Measurements from ENCODE around the gene ABAT.

The ABAT gene

DNA sequence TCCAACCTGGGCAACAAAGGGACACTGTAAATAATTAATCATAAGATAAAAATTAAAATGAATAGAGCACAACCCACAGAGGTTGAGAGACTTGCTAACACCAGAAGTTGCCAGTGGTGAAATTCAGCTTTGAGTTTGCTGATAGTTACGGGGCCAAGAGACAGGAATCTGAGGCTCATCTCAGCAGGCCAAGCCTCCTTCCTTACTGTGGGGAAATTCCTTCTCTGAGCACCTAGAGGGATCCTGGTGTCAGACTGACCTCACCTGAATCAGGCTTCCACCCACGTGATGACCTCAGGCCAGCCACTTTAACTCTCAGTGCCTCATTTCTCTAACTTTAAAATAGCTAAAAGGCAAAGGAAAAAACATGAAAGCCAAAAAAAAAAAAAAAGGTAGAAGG lies 4.7 kb downstream of the ABAT start:
- H3K27ac ChIP-seq (ENCODE audit: low read depth, low read length) = no peak overlapping the region

GRCh38 chr16:8682551-8683259 lies 8.3 kb downstream of the ABAT start:
- Histone ChIP-seq H2AFZ (ENCODE audit: low read depth, low read length, severe bottlenecking) (no peak overlapping the region), H4K20me1 (ENCODE audit: low read depth, low read length) (no peaks in the 10 kb centered on the region), H3K79me2 (ENCODE audit: insufficient read depth, low read length) (no peaks in the 10 kb centered on the region), H3K27me3 (ENCODE audit: low read length) (peaks cover 3% of the 10 kb centered on the region; the same call in 1 of the 2 replicates), H3K9ac (ENCODE audit: low read length) (no peak overlapping the region), H3F3A (ENCODE audit: insufficient read depth) (no peaks in the 10 kb centered on the region), H3K36me3 (ENCODE audit: low read length) (no peaks in the 10 kb centered on the region), H3K4me3 (ENCODE audit: insufficient read depth, low read length, poor library complexity, severe bottlenecking) (no peak overlapping the region), H3K9me3 (ENCODE audit: insufficient read depth, low read length) (no peaks in the 10 kb centered on the region; the same call in 1 of the 2 replicates), H3K9me2 (replicated peaks; ENCODE audit: insufficient read depth, low read length) (no peaks in the 10 kb centered on the region), H3K27ac (ENCODE audit: low read depth, low read length) (no peak overlapping the region), H3K4me2 (ENCODE audit: low read depth, low read length, poor library complexity, severe bottlenecking) (no peak overlapping the region)
- TF ChIP-seq CTCF (IDR thresholded peaks at IDR 0.05; ENCODE audit: insufficient read depth, low read length, poor library complexity, severe bottlenecking) (no peak), EZH2phosphoT487 (conservative IDR thresholded peaks at IDR 0.05; ENCODE audit: low read length) (no peak)

More for the DNA sequence above, 4.7 kb downstream of the ABAT start:
- H4K20me1 ChIP-seq (ENCODE audit: low read depth, low read length) = no peaks in the 10 kb centered on the region
- H2AFZ ChIP-seq (ENCODE audit: low read depth, low read length, severe bottlenecking) = no peak overlapping the region
- no peaks in the 10 kb centered on the region for H3K9me2 ChIP-seq (replicated peaks; ENCODE audit: insufficient read depth, low read length)
- no peak overlapping the region for H3K4me2 ChIP-seq (ENCODE audit: low read depth, low read length, poor library complexity, severe bottlenecking)
- H3F3A ChIP-seq (ENCODE audit: insufficient read depth) = no peaks in the 10 kb centered on the region
- H3K36me3 ChIP-seq (ENCODE audit: low read length) = no peaks in the 10 kb centered on the region
- H3K9ac ChIP-seq (ENCODE audit: low read length) = no peak overlapping the region
- no peak for TF ChIP-seq EZH2phosphoT487 (conservative IDR thresholded peaks at IDR 0.05; ENCODE audit: low read length)
- no peak for TF ChIP-seq CTCF (IDR thresholded peaks at IDR 0.05; ENCODE audit: insufficient read depth, low read length, poor library complexity, severe bottlenecking)
- peaks cover 3% of the 10 kb centered on the region; the same call in 1 of the 2 replicates for H3K27me3 ChIP-seq (ENCODE audit: low read length)
- no peak overlapping the region for H3K4me3 ChIP-seq (ENCODE audit: insufficient read depth, low read length, poor library complexity, severe bottlenecking)
- no peaks in the 10 kb centered on the region; the same call in 1 of the 2 replicates for H3K9me3 ChIP-seq (ENCODE audit: insufficient read depth, low read length)
- H3K79me2 ChIP-seq (ENCODE audit: insufficient read depth, low read length) = no peaks in the 10 kb centered on the region

DNA sequence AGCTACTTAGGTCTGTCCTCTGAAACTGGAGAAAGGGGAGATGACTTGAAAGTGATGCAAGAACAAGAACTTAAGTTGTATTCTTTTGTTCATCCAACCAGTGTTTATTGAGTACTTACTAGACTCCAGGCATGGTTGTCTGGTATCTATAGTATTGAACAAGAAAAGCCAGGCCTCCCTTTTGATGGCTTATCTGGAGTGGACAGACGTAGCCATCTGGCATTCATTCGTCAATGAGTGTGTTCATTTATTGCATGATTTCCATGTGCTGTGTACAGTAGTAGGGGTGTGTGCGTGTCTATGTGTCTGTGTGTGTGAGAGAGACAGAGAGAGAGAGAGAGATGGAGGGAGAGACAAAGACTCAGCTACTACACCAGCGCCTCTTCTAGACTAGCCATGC lies 9.2 kb downstream of the ABAT start:
- Histone ChIP-seq H3K36me3 (ENCODE audit: low read length) (no peaks in the 10 kb centered on the region), H2AFZ (ENCODE audit: low read depth, low read length, severe bottlenecking) (no peak overlapping the region), H3K79me2 (ENCODE audit: insufficient read depth, low read length) (no peaks in the 10 kb centered on the region), H3K9ac (ENCODE audit: low read length) (no peak overlapping the region), H3K27ac (ENCODE audit: low read depth, low read length) (no peak overlapping the region), H3K4me2 (ENCODE audit: low read depth, low read length, poor library complexity, severe bottlenecking) (no peak overlapping the region), H3K27me3 (ENCODE audit: low read length) (peaks cover 3% of the 10 kb centered on the region; the same call in 1 of the 2 replicates), H4K20me1 (ENCODE audit: low read depth, low read length) (no peaks in the 10 kb centered on the region), H3F3A (ENCODE audit: insufficient read depth) (no peaks in the 10 kb centered on the region), H3K9me2 (replicated peaks; ENCODE audit: insufficient read depth, low read length) (no peaks in the 10 kb centered on the region), H3K4me3 (ENCODE audit: insufficient read depth, low read length, poor library complexity, severe bottlenecking) (no peak overlapping the region), H3K9me3 (ENCODE audit: insufficient read depth, low read length) (no peaks in the 10 kb centered on the region; the same call in 1 of the 2 replicates)
- TF ChIP-seq EZH2phosphoT487 (conservative IDR thresholded peaks at IDR 0.05; ENCODE audit: low read length) = no peak
- no peak for TF ChIP-seq CTCF (IDR thresholded peaks at IDR 0.05; ENCODE audit: insufficient read depth, low read length, poor library complexity, severe bottlenecking)

All from SU-DHL-6 (cell line).